ENCODE data around the gene PLPP4. TPM values are rescaled to one million over a fixed set of nuclear protein-coding genes. Genes with fewer than 3 reads are reported as not detected.
A peak's percentile ranks its signal among the peaks of the same experiment; 100 is the strongest.

The PLPP4 gene
- polyA plus RNA-seq, 1 of the 3 experiments (the other 2 are of a cell fraction) = 27.9 TPM

- Histone ChIP-seq H3F3A (replicated peaks; ENCODE audit: insufficient read depth) (peaks cover 14% of the 10 kb centered on the region), H3K9me3 (no peaks in the 10 kb centered on the region), H3K79me2 (ENCODE audit: insufficient read depth) (peaks cover 89% of the 10 kb centered on the region), H3K27me3 (ENCODE audit: insufficient read depth) (no peaks in the 10 kb centered on the region), H2AFZ (ENCODE audit: low read depth) (no peak overlapping the region), H3K4me3 (ENCODE audit: low read depth in 2 of 2, low read length in 1 of 2) (no peak overlapping the region), H3K4me1 (ENCODE audit: control insufficient read depth in 1 of 2, insufficient read depth in 2 of 2, low read depth in 1 of 2, low read length in 1 of 2) (peaks cover 0 to 5% of the 10 kb centered on the region in 2 experiments; a peak in 2 of 4 replicates), H3K9me2 (no peaks in the 10 kb centered on the region), H3K9ac (no peak overlapping the region), H3K36me3 (replicated peaks in 1 of 2; ENCODE audit: control insufficient read depth in 1 of 2, insufficient read depth in 2 of 2, low read length in 1 of 2) (peaks cover 0 to 34% of the 10 kb centered on the region in 2 experiments), H3K4me2 (no peak overlapping the region), H4K20me1 (ENCODE audit: insufficient read depth) (no peaks in the 10 kb centered on the region), H3K27ac (ENCODE audit: low read depth in 2 of 2, low read length in 1 of 2) (peak overlapping the region in 1 of 2 experiments; percentile 56; a peak in 1 of 4 replicates)
- ChIA-PET POLR2A (no interaction called here), CTCF (no interaction called here)
- TF ChIP-seq PBX3 (IDR thresholded peaks at IDR 0.05) = peak; percentile 53
- no peak for TF ChIP-seq RAD21 (IDR thresholded peaks at IDR 0.05; ENCODE audit: low read length)
- peak; percentile 48; the same call in 1 of the 2 replicates for TF ChIP-seq NFIC (IDR thresholded peaks at IDR 0.05; ENCODE audit: borderline replicate concordance)
- TF ChIP-seq EP300 (IDR thresholded peaks at IDR 0.05; ENCODE audit: borderline replicate concordance in 1 of 2, low read depth in 1 of 2, low read length in 1 of 2) = peak in 1 of 2 experiments; percentile 25; a peak in 1 of 4 replicates
- no peak for TF ChIP-seq ELF1 (IDR thresholded peaks at IDR 0.05)
- TF ChIP-seq TCF12 (IDR thresholded peaks at IDR 0.05) = peak; percentile 36; the same call in 1 of the 2 replicates
- no peak for TF ChIP-seq RCOR1 (IDR thresholded peaks at IDR 0.05; ENCODE audit: low read length)
- TF ChIP-seq JUND (IDR thresholded peaks at IDR 0.05) = peak; percentile 36
- TF ChIP-seq GABPA (IDR thresholded peaks at IDR 0.05; ENCODE audit: low read depth) = no peak
- 51% methylated on average over 2 of the region's 2 CpGs for WGBS (ENCODE audit: low lambda C conversion rate)
- no peak for DNase-seq
Measured at GRCh38 chr10:120552262-120552661, 95.2 kb downstream of the PLPP4 start.

- Histone ChIP-seq H3K4me3 (ENCODE audit: low read depth in 2 of 2, low read length in 1 of 2) (no peak overlapping the region), H3K36me3 (replicated peaks in 1 of 2; ENCODE audit: control insufficient read depth in 1 of 2, insufficient read depth in 2 of 2, low read length in 1 of 2) (peaks cover 0 to 34% of the 10 kb centered on the region in 2 experiments), H3K79me2 (ENCODE audit: insufficient read depth) (peaks cover 89% of the 10 kb centered on the region), H3K9me2 (no peaks in the 10 kb centered on the region), H3K27ac (ENCODE audit: low read depth in 2 of 2, low read length in 1 of 2) (no peak overlapping the region), H3K9ac (no peak overlapping the region), H3K27me3 (ENCODE audit: insufficient read depth) (no peaks in the 10 kb centered on the region), H4K20me1 (ENCODE audit: insufficient read depth) (no peaks in the 10 kb centered on the region), H3K4me2 (no peak overlapping the region), H2AFZ (ENCODE audit: low read depth) (no peak overlapping the region), H3K9me3 (no peaks in the 10 kb centered on the region), H3F3A (replicated peaks; ENCODE audit: insufficient read depth) (peaks cover 14% of the 10 kb centered on the region), H3K4me1 (ENCODE audit: control insufficient read depth in 1 of 2, insufficient read depth in 2 of 2, low read depth in 1 of 2, low read length in 1 of 2) (peaks cover 0 to 5% of the 10 kb centered on the region in 2 experiments; a peak in 2 of 4 replicates)
- DNase-seq = no peak
- TF ChIP-seq NRF1 (IDR thresholded peaks at IDR 0.05; ENCODE audit: low read depth, low read length) (no peak), TEAD4 (IDR thresholded peaks at IDR 0.05; ENCODE audit: borderline replicate concordance, insufficient read depth) (no peak), REST (IDR thresholded peaks at IDR 0.05; ENCODE audit: low read depth, low read length) (no peak), MEF2A (IDR thresholded peaks at IDR 0.05; ENCODE audit: borderline replicate concordance, low read depth) (no peak), SIN3A (IDR thresholded peaks at IDR 0.05; ENCODE audit: borderline replicate concordance, low read depth, low read length) (no peak), FOSL2 (IDR thresholded peaks at IDR 0.05; ENCODE audit: borderline replicate concordance, low read depth) (no peak), GATA2 (CRISPR knock-in tag; IDR thresholded peaks at IDR 0.05) (no peak), EP300 (IDR thresholded peaks at IDR 0.05; ENCODE audit: borderline replicate concordance in 1 of 2, low read depth in 1 of 2, low read length in 1 of 2) (no peak), USF1 (IDR thresholded peaks at IDR 0.05; ENCODE audit: borderline replicate concordance, low read depth) (no peak)
- 87% methylated on average over 2 of the region's 2 CpGs for WGBS (ENCODE audit: low lambda C conversion rate)
- ChIA-PET CTCF (no interaction called here), POLR2A (no interaction called here)
Measured at GRCh38 chr10:120553911-120554310, 96.9 kb downstream of the PLPP4 start.

Data from SK-N-SH (cell line).